HL-60/S4 treated with phorbol 12-myristate 13-acetate at 8.2 ng/mL for 4 days and 3 days (cell line): Measurements from ENCODE around the gene C1QL1.

Experiments
- in situ Hi-C: fragments of 300-500 bp; cut with MboI; formaldehyde crosslinking; loops from 2 replicates; pipeline ENCODE4 v1.15.0; 2022; ENCODE audit warnings: low sequenced_read_pairs

C1QL1 gene

DNA sequence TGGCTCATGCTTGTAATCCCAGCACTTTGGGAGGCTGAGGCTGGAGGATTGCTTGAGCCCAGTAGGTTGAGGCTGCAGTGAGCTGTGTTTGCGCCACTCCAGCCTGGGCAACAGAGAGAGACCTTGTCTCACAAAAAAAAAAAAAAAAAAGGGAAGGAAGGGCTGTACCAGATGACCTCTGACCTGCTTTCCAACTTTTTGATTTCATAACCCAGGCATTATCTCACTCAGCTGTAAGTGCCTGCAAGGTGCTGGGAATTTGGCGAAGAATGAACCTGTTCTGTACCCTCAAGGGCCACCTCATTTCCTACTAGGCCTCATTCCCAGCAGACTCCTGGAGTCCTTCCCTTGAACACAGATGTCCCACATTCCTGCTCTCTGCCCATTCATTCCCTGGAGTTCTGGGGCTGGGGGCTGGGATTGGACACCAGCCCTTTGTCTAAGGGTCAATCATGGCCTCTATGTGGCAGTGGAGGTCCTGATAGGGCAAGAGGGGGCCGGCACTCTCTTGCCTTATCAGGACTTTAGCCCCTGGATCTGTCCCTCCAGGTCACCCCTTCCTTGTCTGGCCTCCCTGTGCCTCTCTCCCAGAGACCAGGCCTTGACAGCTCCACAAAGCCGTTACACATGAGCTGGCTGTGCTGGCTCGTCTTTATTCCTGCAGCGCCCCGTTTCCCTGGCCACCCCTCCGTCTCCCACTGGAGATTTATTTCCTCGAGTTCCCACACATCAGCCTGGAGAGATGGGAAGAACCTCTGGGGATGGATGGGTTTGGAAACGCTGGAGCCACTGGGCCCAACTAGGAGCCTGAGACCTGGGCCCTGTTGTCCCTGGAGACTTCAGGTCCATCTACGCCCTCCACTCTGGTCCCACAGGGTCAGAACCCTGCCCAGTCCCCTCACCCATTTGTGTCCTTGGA is 52.0 kb downstream of the C1QL1 start:
- in situ Hi-C loops, result loop anchor here (10.0 kb wide), 1 partner anchor 99 kb away; no protein-coding TSS in a partner anchor

DNA sequence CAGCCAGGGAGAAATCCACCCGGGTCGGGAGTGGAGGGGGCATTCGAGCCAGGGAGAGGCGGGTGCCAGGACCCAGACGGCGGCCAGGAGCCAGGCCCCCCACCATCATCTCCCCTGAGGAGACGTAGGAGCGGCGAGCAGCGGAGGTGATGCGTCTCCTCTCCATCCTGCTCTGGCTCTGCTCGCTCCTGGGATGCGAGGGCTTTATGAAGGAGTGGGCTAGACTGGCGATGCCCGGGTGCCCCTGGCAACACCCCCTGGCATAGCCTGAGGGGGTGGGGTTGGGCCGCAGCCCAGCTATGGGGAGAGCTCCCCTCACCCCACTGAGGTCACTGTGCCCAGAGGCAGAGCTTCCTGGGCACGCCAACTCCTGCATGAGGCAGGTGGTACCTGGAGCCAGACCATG is 52.8 kb downstream of the C1QL1 start, which contains the start of gene GFAP:
TSS of gene GFAP (minus strand) at position 180 of the 406 bp plus-strand sequence. CDS start at position 166, 14 bp downstream.
- in situ Hi-C loops, result loop anchor here (10.0 kb wide), 1 partner anchor 99 kb away; no protein-coding TSS in a partner anchor

DNA sequence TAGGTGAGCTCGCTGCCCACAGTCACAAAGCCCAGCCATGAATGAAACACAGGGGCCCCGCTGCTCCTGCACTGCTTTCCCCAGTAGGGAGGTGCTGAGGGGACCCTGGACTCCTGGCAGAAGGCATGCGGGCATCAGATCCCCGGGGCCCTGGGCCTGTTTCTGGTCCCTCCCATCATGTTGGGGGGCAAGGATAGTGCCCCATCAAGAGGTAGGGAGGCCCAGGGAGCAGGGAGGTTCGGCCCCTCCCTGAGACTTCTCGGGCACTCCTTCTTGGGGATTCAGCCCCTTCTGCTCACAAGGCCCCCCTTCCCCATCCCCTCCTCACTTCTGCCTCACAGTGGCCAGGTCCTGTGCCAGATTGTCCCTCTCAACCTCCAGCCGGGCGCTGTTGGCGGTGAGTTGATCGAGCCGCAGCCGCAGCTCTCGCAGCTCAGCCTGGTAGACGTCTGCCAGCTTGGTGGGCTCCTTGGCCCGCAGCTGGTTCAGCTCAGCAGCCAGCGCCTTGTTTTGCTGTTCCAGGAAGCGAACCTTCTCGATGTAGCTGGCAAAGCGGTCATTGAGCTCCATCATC is 53.3 kb downstream of the C1QL1 start:
- in situ Hi-C loops, result loop anchor here (10.0 kb wide), 1 partner anchor 100 kb away; no protein-coding TSS in a partner anchor

DNA sequence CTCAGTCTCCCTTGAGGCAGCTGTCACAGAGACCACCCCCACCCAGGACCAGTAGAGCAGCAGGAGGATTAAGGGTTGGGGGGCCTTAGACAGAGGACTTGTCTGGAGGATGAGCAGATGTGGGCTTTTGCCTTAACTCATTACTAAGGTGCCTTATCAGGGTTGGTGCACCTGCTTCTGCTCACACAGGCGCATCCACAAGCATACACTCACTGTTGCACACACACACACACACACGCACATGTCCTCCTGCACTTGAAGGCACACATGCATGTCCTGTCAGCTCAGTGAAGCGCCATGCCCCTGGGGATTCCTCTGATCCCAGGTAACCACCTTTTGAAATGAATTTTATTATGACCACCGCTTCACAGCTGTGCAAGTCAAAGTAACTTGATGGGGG is 54.0 kb downstream of the C1QL1 start:
- in situ Hi-C loops, result loop anchor here (10.0 kb wide), 1 partner anchor 101 kb away; no protein-coding TSS in a partner anchor

DNA sequence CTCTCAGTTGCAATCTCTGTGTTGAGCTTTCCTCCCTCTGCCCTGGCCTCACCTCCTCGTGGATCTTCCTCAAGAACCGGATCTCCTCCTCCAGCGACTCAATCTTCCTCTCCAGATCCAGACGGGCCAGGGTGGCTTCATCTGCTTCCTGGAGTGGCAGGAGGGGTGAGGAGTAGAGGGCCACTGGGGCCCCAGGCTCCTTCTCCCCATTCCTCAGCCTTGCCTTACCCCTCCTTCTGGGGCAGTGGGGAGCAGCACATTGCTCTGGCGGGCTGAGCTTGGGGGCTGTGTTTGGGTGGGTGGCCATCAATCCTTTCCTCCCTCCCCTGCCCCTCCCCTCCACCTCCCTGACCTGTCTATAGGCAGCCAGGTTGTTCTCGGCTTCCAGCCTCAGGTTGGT is 54.4 kb downstream of the C1QL1 start:
- in situ Hi-C loops, result loop anchor here (10.0 kb wide), 1 partner anchor 101 kb away; no protein-coding TSS in a partner anchor

DNA sequence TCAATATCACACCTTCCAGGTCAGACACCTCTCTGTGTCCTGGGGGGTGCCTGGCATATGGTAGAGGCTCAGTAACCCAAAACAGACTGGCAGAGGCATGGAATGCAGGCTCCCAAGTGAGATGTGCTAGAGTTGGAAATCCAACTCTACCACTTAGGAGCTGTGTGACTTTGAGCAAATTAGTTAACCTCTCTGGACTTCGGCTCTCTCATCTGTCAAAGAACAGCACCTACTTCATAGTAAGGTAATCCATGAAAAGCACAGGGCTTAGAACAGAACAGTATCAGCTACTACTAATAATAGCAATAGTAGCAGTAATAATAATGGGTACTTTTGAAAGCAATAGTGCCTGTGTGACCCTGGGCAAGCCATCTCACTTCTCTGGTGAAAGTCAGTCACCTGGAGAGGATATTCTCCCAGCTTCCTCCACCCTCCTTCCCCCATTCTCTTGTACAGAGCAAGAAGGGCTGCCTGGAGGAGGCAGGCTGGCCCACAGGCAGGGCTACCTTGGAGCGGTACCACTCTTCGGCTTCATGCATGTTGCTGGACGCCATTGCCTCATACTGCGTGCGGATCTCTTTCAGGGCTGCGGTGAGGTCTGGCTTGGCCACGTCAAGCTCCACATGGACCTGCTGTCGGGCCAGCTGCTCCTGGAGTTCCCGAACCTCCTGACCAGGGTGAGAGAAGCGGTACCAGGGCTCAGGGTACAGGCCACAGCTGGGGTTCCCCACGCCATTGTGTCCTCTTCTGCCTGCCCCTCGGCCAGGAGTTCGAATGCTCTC is 55.1 kb downstream of the C1QL1 start:
- in situ Hi-C loops, result loop anchor here (10.0 kb wide), 1 partner anchor 102 kb away; no protein-coding TSS in a partner anchor

DNA sequence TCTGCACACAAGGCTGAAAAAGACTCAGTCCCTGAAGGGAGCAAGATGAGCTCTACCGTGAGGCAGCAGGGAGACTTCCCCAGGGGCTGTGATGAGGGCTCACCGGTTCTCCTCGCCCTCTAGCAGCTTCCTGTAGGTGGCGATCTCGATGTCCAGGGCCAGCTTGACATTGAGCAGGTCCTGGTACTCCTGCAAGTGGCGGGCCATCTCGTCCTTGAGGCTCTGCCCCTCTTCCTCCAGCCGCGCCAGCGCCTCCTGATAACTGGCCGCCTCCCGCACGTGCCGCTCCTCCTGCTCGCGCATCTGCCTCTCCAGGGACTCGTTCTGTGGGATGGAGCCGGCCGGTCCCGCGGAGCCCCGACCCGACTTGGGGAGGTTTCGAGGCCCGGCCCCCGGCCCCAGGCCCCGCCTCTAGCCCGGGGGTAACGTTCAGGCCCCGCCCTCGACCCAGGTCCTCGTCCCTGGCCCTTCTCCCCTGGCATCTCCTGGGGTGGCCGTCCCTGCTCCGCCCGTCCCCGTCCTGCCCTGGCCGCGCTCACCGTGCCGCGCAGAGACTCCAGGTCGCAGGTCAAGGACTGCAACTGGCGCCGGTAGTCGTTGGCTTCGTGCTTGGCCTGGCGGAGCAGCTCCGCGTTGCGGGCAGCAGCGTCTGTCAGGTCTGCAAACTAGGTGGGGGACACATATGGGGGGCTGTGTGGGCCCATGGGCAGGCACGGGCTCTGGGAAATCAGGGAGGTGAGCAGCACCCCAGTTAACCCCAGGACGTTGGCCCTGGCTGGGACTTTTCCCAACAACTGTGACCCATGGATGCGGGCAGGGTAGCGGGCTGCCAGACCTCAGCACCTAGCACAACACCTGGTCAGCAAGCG is 56.7 kb downstream of the C1QL1 start:
- in situ Hi-C loops, result loop anchor here (10.0 kb wide), 1 partner anchor 103 kb away; no protein-coding TSS in a partner anchor

DNA sequence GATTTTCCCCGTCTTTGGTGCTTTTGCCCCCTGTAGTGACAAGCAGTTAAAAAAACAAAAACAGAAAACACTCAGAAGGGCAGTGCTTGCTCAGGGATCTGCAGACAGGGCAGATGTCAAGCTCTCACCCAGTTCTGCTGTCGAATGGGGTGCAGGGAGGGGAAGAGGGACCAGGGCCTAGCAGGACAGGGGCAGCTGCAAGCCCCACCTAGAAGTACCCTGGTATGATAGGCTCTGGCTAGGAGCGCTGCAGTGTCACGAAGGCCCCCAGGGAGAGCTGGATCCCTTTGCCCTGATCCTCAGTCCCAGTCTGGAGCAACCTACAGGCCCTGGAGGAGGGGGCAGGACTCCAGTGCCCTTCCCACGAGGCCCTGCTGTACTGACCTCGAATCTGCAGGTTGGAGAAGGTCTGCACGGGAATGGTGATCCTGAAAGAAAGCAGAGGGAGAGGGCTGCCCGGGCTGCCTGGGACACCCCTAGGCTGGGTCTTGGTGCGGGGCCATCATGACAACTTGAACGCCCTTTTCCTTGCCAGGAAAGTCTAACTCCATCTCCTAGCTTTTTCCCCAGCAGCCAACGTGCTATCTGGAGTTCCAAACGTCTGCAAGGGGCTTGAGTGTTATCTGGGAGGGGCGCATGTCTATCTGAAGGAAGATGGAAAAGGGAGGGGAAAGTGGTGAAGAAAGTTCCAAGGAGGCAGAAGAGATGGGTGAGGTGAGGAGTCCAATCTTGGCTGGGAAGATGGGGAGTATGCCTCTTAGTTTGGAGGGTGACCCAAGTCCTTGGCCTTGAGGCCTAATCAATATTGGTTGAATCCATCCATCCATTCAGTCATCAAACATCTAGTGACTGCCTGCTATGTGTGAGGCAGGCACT is 57.6 kb downstream of the C1QL1 start:
- in situ Hi-C loops, result loop anchor here (10.0 kb wide), 1 partner anchor 104 kb away; no protein-coding TSS in a partner anchor
